HepG2 (cell line): Measurements from ENCODE around the gene APOC4. TPM values are rescaled to one million over a fixed set of nuclear protein-coding genes. Genes with fewer than 3 reads are reported as not detected.
A peak's percentile ranks its signal among the peaks of the same experiment; 100 is the strongest.

Experiments used
- ATF7 ChIP-seq, 2 experiments: fragments of 450-650 bp in 1 of 2; sonication (generic) in 1 of 2; formaldehyde crosslinking in 1 of 2; IDR thresholded peaks; 2 replicates each; pipeline versions ENCODE4 v1.4.0 to v1.6.1; 2016 to 2020; ENCODE audit warnings: antibody characterized with exemption in 1 of 2, mild to moderate bottlenecking in 1 of 2, missing genetic modification reagents in 1 of 2
- HMG20A ChIP-seq: IDR thresholded peaks from 2 replicates; pipeline ENCODE4 v1.6.1; 2016; ENCODE audit warnings: borderline replicate concordance
- HNRNPL ChIP-seq: fragments of 200-400 bp; formaldehyde crosslinking; IDR thresholded peaks from 2 replicates; pipeline ENCODE4 v1.6.1; 2017; ENCODE audit warnings: mild to moderate bottlenecking, low read depth, low read length
- MEF2D ChIP-seq: sonication (generic); formaldehyde crosslinking; IDR thresholded peaks from 2 replicates; pipeline ENCODE4 v1.5.1; 2020; ENCODE audit warnings: mild to moderate bottlenecking, missing genetic modification reagents
- PHF5A ChIP-seq: IDR thresholded peaks from one replicate; pipeline ENCODE4 v1.6.1; 2018; ENCODE audit warnings: low read depth, missing genetic modification reagents; ENCODE audit not compliant: unreplicated experiment
- RCOR2 ChIP-seq: IDR thresholded peaks from 2 replicates; pipeline ENCODE4 v1.6.1; 2016; ENCODE audit warnings: missing biosample characterization, missing genetic modification reagents
- SNAPC2 ChIP-seq: sonication (generic); formaldehyde crosslinking; IDR thresholded peaks from 2 replicates; pipeline ENCODE4 v1.8.1; 2022; ENCODE audit warnings: mild to moderate bottlenecking, missing genetic modification reagents
- YY1 ChIP-seq: IDR thresholded peaks from 2 replicates; pipeline ENCODE4 v1.6.1; 2011; ENCODE audit warnings: low read length, low read depth, moderate library complexity, mild to moderate bottlenecking; ENCODE audit not compliant: insufficient read depth, insufficient replicate concordance
- ZBTB38 ChIP-seq: sonication (generic); formaldehyde crosslinking; IDR thresholded peaks from 2 replicates; pipeline ENCODE4 v1.5.1; 2020; ENCODE audit warnings: mild to moderate bottlenecking, missing genetic modification reagents
- ZFP36L1 ChIP-seq: sonication (generic); formaldehyde crosslinking; IDR thresholded peaks from 2 replicates; pipeline ENCODE4 v1.8.0; 2022; ENCODE audit warnings: mild to moderate bottlenecking, missing genetic modification reagents, moderate library complexity
- ZNF354B ChIP-seq: sonication (generic); formaldehyde crosslinking; IDR thresholded peaks from 2 replicates; pipeline ENCODE4 v1.8.0; 2022; ENCODE audit warnings: mild to moderate bottlenecking, missing genetic modification reagents
- ZNF382 ChIP-seq: sonication (generic); formaldehyde crosslinking; IDR thresholded peaks from 2 replicates; pipeline ENCODE4 v1.5.0; 2020; ENCODE audit warnings: missing genetic modification reagents, mild to moderate bottlenecking, borderline replicate concordance
- polyA plus RNA-seq, 8 experiments: library from polyadenylated mRNA; depleted of rRNA in 3 of 8; stranded (reverse) in 7 of 8; unstranded in 1 of 8; fragments of >200 nt; fragmentation: Illumina TruSeq in 4 of 8; extraction: Trizol in 4 of 8; gene quantifications; 2 replicates each; pipeline versions ENCODE4 v1.2.1 to v1.2.3, GENCODE V29; 2011 to 2016; ENCODE audit warnings: low read depth in 4 of 8, missing spikeins in 1 of 8, mixed read lengths in 1 of 8; ENCODE audit not compliant: insufficient read depth in 1 of 8
- total RNA-seq, 5 experiments: library from RNA; depleted of rRNA; stranded (reverse); fragments of >200 nt; fragmentation: Illumina TruSeq; extraction: Trizol; gene quantifications; 2 replicates each; pipeline ENCODE4 v1.2.3, GENCODE V29; 2016; ENCODE audit warnings: low read depth in 1 of 5
- TF ChIP-seq, protein P1 (sequence below): sonication (generic); formaldehyde crosslinking; IDR thresholded peaks from 2 replicates; pipeline ENCODE4 v1.8.0; 2022; ENCODE audit warnings: mild to moderate bottlenecking, missing genetic modification reagents, moderate library complexity
- TF ChIP-seq, protein P2 (sequence below): sonication (generic); formaldehyde crosslinking; IDR thresholded peaks from 2 replicates; pipeline ENCODE4 v1.5.0; 2020; ENCODE audit warnings: mild to moderate bottlenecking, low read depth, missing genetic modification reagents, borderline replicate concordance
- TF ChIP-seq, protein P3 (sequence below): sonication (generic); formaldehyde crosslinking; IDR thresholded peaks from 2 replicates; pipeline ENCODE4 v1.4.0; 2020; ENCODE audit warnings: mild to moderate bottlenecking, low read depth, missing genetic modification reagents
- TF ChIP-seq, protein P4 (sequence below): sonication (generic); formaldehyde crosslinking; IDR thresholded peaks from 2 replicates; pipeline ENCODE4 v1.4.0; 2020; ENCODE audit warnings: mild to moderate bottlenecking, missing genetic modification reagents

The APOC4 gene
- total and polyA plus RNA-seq, 2 of the 13 experiments (the other 11 are each of a cell fraction or from before 2014, with no cell fraction given): 0.46 TPM; not detected in 1

DNA sequence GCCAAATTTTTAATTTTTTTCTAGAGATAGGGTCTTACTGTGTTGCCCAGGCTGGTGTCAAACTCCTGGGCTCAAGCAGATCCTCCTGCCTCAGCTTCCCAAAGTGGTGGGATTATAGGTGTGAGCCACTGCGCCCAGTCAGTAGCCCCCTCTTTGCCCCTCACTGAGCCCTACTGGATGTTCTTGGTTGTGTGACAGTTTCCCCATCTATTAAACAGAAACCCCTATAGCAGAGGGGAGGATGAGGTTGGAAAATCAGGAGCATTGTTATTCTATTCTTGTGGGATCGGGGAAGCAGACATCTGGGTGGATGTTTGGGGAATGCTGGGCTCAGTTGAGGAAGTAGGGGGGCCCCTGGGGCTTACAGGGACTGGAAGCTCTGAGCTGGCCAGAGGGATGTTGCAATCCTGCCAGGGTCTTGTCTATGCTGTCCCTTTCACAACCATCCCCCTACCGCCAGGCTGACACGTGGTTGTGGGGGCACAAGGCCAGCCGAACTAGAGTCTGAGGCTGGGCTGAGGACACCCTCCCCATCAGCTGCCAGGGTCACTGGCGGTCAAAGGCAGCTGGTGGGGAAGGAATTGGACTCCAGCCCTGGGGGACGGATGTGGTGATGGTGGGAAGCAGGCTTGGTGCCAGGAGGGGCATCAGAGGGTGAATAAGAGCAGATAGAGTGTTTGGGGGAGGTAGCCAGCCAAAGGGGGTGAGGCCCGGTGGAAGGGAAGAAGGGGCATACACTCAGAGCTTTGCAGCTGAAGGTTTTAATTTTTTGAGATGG is 16.7 kb upstream of the APOC4 start (continued):
- TF ChIP-seq YY1: peak; percentile 44
- TF ChIP-seq, protein P1, sequence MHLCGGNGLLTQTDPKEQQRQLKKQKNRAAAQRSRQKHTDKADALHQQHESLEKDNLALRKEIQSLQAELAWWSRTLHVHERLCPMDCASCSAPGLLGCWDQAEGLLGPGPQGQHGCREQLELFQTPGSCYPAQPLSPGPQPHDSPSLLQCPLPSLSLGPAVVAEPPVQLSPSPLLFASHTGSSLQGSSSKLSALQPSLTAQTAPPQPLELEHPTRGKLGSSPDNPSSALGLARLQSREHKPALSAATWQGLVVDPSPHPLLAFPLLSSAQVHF (CRISPR knock-in tag): 0 out of 2 replicates have a peak, but pooled peaks have one; percentile 79
- TF ChIP-seq, protein P2, sequence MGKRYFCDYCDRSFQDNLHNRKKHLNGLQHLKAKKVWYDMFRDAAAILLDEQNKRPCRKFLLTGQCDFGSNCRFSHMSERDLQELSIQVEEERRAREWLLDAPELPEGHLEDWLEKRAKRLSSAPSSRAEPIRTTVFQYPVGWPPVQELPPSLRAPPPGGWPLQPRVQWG (CRISPR knock-in tag): no peak
- TF ChIP-seq HMG20A (CRISPR knock-in tag): peak; percentile 95
- peak; percentile 96 for TF ChIP-seq HNRNPL
- TF ChIP-seq SNAPC2 (CRISPR knock-in tag): peak; percentile 87
- no peak for TF ChIP-seq ZNF382
- TF ChIP-seq ZBTB38: peak; percentile 97
- TF ChIP-seq MEF2D (CRISPR knock-in tag): peak; percentile 94
- TF ChIP-seq RCOR2 (CRISPR knock-in tag): peak; percentile 86
- TF ChIP-seq ZNF354B: 0 out of 2 replicates have a peak, but pooled peaks have one; percentile 67
- TF ChIP-seq PHF5A: peak; percentile 77
- TF ChIP-seq ZFP36L1 (CRISPR knock-in tag): peak; percentile 90; the same call in 1 of the 2 replicates
- TF ChIP-seq, protein P3, sequence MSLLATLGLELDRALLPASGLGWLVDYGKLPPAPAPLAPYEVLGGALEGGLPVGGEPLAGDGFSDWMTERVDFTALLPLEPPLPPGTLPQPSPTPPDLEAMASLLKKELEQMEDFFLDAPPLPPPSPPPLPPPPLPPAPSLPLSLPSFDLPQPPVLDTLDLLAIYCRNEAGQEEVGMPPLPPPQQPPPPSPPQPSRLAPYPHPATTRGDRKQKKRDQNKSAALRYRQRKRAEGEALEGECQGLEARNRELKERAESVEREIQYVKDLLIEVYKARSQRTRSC (CRISPR knock-in tag): no peak
- peak; percentile 27; the same call in 1 of the 2 replicates for TF ChIP-seq ATF7 (IDR thresholded peaks at IDR 0.05)
- peak; percentile 78; the same call in 1 of the 2 replicates for TF ChIP-seq ATF7 (CRISPR knock-in tag; IDR thresholded peaks at IDR 0.05)
- TF ChIP-seq, protein P4, sequence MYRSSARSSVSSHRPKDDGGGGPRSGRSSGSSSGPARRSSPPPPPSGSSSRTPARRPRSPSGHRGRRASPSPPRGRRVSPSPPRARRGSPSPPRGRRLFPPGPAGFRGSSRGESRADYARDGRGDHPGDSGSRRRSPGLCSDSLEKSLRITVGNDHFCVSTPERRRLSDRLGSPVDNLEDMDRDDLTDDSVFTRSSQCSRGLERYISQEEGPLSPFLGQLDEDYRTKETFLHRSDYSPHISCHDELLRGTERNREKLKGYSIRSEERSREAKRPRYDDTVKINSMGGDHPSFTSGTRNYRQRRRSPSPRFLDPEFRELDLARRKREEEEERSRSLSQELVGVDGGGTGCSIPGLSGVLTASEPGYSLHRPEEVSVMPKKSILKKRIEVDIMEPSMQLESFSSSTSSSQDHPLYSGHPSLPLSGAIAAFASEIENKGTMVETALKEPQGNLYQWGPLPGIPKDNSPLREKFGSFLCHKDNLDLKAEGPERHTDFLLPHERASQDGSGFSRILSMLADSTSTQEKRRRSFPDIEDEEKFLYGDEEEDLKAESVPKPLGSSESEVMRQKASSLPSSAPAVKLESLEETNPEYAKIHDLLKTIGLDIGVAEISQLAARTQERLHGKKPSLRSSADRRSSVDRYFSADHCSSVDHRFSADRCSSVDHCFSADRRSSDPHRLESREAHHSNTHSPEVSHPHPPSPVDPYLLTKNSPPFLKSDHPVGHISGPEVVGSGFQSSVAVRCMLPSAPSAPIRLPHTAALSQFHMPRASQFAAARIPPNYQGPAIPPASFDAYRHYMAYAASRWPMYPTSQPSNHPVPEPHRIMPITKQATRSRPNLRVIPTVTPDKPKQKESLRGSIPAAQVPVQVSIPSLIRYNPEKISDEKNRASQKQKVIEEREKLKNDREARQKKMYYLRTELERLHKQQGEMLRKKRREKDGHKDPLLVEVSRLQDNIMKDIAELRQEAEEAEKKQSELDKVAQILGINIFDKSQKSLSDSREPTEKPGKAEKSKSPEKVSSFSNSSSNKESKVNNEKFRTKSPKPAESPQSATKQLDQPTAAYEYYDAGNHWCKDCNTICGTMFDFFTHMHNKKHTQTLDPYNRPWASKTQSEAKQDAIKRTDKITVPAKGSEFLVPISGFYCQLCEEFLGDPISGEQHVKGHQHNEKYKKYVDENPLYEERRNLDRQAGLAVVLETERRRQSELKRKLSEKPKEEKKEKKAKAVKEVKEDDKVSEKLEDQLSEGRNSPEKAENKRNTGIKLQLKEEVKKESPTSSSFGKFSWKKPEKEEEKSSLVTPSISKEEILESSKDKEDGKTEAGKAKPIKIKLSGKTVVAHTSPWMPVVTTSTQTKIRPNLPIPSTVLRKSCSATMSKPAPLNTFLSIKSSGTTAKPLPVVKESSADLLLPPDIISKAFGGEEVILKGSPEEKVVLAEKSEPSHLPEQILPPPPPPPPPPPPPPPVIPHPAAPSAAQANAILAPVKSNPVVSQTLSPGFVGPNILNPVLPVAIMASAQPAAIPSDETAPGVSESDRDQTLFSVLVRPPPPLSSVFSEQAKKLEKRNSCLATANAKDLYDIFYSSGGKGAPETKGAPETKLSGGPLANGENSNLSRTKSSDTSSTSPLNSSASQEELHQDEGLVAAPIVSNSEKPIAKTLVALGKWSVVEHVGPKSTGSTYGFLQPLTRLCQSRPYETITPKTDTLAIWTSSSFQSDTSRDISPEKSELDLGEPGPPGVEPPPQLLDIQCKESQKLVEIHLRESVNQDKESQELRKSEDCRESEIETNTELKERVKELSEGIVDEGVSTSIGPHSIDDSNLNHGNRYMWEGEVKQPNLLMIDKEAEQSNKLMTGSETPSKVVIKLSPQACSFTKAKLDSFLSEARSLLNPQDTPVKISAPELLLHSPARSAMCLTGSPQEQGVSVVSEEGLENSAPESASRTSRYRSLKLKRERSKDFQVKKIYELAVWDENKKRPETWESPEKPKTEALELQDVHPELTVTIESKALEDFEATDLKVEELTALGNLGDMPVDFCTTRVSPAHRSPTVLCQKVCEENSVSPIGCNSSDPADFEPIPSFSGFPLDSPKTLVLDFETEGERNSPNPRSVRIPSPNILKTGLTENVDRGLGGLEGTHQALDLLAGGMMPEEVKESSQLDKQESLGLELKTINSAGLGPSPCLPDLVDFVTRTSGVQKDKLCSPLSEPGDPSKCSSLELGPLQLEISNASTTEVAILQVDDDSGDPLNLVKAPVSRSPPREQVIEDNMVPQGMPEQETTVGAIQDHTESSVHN (CRISPR knock-in tag): peak; percentile 74; the same call in 1 of the 2 replicates
